Measurements from ENCODE around the gene PNCK. TPM values are rescaled to one million over a fixed set of nuclear protein-coding genes. Genes with fewer than 3 reads are reported as not detected.
"Not testable (repeated sequence)": the region's sequence is repeated elsewhere in the genome, so short reads cannot be mapped to it uniquely, and the experiment has no call there.

Gene PNCK
- total and polyA plus RNA-seq, 12 donors = 0.42 to 6.5 (median 1.2) TPM; not detected in 2

DNA sequence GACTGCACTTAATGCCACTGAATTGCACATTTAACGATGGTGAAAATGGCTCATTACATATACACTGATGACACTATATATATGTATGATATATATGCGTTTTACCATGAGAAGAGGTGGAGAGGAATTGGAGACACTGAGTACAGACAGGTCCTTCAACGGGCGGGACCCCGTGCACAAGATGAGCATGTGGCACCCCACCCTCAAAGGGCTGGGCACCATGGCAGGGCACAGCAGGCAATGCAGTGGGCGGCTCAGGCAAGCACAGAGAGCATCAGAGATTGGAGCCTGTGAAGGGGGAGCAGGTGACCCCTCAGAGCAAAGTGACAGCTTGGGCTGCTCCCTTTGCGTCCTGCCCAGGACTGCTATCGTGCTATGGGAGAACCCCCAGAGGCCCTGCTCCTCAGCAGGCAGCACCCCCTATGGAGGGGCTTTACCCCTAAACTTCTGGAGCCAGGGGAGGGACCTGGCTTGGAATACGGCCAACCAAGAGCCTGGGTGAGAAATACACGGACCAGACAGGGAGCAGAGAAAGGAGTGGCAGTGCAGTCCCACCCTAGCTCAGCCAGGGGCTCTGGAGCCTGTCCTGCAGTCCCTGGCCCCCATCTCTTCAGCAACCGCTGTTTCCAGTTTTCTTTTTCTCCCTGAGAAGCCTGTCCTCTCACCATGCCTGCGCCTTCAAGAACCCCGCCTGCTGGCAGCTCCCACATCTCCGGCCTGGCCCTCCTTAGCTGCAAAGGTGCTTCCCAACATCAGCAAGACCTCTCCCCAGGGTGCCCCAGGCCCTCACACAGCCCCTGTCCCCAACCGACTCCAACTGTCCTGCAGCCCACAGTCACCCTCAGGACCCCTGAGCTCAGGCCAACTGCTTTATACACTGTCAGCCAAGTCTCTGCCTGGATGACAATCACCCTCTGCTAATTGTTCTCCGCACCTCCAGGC, 24.6 kb upstream of the PNCK start:
- Histone ChIP-seq H3K4me1 (replicated peaks in 1 of 2) (peaks cover 0 to 4% of the 10 kb centered on the region in 2 donors), H3K27me3 (no peaks in the 10 kb centered on the region), H3K36me3 (replicated peaks in 1 of 2) (peaks cover 0 to 16% of the 10 kb centered on the region in 2 donors), H3K9me3 (replicated peaks in 1 of 3) (no peaks in the 10 kb centered on the region), H3K4me3 (no peak overlapping the region), H3K27ac (no peak overlapping the region)
- TF ChIP-seq, protein P1, sequence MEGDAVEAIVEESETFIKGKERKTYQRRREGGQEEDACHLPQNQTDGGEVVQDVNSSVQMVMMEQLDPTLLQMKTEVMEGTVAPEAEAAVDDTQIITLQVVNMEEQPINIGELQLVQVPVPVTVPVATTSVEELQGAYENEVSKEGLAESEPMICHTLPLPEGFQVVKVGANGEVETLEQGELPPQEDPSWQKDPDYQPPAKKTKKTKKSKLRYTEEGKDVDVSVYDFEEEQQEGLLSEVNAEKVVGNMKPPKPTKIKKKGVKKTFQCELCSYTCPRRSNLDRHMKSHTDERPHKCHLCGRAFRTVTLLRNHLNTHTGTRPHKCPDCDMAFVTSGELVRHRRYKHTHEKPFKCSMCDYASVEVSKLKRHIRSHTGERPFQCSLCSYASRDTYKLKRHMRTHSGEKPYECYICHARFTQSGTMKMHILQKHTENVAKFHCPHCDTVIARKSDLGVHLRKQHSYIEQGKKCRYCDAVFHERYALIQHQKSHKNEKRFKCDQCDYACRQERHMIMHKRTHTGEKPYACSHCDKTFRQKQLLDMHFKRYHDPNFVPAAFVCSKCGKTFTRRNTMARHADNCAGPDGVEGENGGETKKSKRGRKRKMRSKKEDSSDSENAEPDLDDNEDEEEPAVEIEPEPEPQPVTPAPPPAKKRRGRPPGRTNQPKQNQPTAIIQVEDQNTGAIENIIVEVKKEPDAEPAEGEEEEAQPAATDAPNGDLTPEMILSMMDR (IDR thresholded peaks at IDR 0.05) = no peak
- TF ChIP-seq POLR2A (IDR thresholded peaks at IDR 0.05) = no peak
- intact Hi-C loops (cut with DNase I) = no loop called here
- WGBS, 4 donors = 80 to 92% (median 91%) methylated on average over 7 to 14 of the region's 16 CpGs
- no peak for DNase-seq

- WGBS, 4 donors = 86 to 91% (median 87%) methylated on average over 14 to 16 of the region's 16 CpGs
- H3K27me3 ChIP-seq; H3K9me3 ChIP-seq (replicated peaks in 1 of 3); H3K4me3 ChIP-seq; H3K27ac ChIP-seq; H3K36me3 ChIP-seq (replicated peaks in 1 of 2); intact Hi-C loops (cut with DNase I); H3K4me1 ChIP-seq (replicated peaks in 1 of 2): not testable (repeated sequence)
- peak in 1 of 7 donors; percentile 6 for DNase-seq
Observed at GRCh38 chrX:153696986-153697722, 23.5 kb upstream of the PNCK start.

GRCh38 chrX:153696538-153696937, 22.9 kb upstream of the PNCK start:
- intact Hi-C loops (cut with DNase I); H3K4me1 ChIP-seq (replicated peaks in 1 of 2); H3K4me3 ChIP-seq; H3K27me3 ChIP-seq; H3K27ac ChIP-seq; H3K9me3 ChIP-seq (replicated peaks in 1 of 3); H3K36me3 ChIP-seq (replicated peaks in 1 of 2): not testable (repeated sequence)
- DNase-seq = peak in 1 of 7 donors; percentile 7
- WGBS, 4 donors = 69 to 86% (median 75%) methylated on average over 5 to 10 of the region's 10 CpGs

GRCh38 chrX:153696100-153696499, 22.5 kb upstream of the PNCK start:
- peaks cover 0 to 4% of the 10 kb centered on the region in 2 donors for H3K4me1 ChIP-seq (replicated peaks in 1 of 2)
- no peaks in the 10 kb centered on the region for H3K27me3 ChIP-seq
- TF ChIP-seq POLR2A (IDR thresholded peaks at IDR 0.05) = no peak
- TF ChIP-seq, protein P1 (IDR thresholded peaks at IDR 0.05) = no peak
- no peaks in the 10 kb centered on the region for H3K36me3 ChIP-seq (replicated peaks in 1 of 2)
- no peak for DNase-seq
- no peak overlapping the region for H3K4me3 ChIP-seq
- intact Hi-C loops (cut with DNase I) = no loop called here
- 79 to 92% (median 80%) methylated on average over 5 to 15 of the region's 15 CpGs; no CpG with 5 or more reads in 1 of the 4 donors for WGBS, 4 donors
- H3K27ac ChIP-seq = no peak overlapping the region
- no peaks in the 10 kb centered on the region for H3K9me3 ChIP-seq (replicated peaks in 1 of 3)

GRCh38 chrX:153694687-153695270, 21.2 kb upstream of the PNCK start:
- Histone ChIP-seq H3K27ac (no peak overlapping the region), H3K36me3 (replicated peaks in 1 of 2) (no peaks in the 10 kb centered on the region), H3K9me3 (replicated peaks in 1 of 3) (no peaks in the 10 kb centered on the region), H3K27me3 (no peaks in the 10 kb centered on the region), H3K4me1 (replicated peaks in 1 of 2) (no peaks in the 10 kb centered on the region), H3K4me3 (no peak overlapping the region)
- intact Hi-C loops (cut with DNase I) = no loop called here
- TF ChIP-seq, protein P1 (IDR thresholded peaks at IDR 0.05) = no peak
- no peak for TF ChIP-seq POLR2A (IDR thresholded peaks at IDR 0.05)
- 70 to 96% (median 72%) methylated on average over 10 to 23 of the region's 23 CpGs; no CpG with 5 or more reads in 1 of the 4 donors for WGBS, 4 donors
- DNase-seq = peak in 1 of 7 donors; percentile 6

DNA sequence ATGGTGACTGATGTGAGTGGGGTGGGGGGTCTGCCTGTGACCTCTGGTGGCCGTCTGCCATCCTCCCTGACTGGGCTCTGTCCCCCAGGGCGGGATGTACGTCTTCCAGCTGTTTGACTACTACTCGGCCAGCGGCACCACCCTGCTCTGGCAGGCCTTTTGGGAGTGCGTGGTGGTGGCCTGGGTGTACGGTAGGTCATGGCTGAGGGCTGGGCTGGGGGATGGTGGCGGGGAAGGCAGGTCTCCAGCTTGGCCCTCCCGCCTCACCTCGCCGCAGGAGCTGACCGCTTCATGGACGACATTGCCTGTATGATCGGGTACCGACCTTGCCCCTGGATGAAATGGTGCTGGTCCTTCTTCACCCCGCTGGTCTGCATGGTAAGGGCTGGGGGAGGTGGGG, 20.6 kb upstream of the PNCK start:
- H3K36me3 ChIP-seq (replicated peaks in 1 of 2); DNase-seq; H3K4me3 ChIP-seq; H3K27ac ChIP-seq; H3K27me3 ChIP-seq; H3K4me1 ChIP-seq (replicated peaks in 1 of 2); H3K9me3 ChIP-seq (replicated peaks in 1 of 3); intact Hi-C loops (cut with DNase I): not testable (repeated sequence)
- WGBS, 4 donors = 57 to 89% (median 87%) methylated on average over 1 to 16 of the region's 16 CpGs; no CpG with 5 or more reads in 1 of the 4 donors

Measured in adrenal gland (tissue), 12 donors.